GM18951 (cell line): ENCODE measurements around the gene MOB2.

Source experiments
- POLR2A ChIP-seq: IDR thresholded peaks from 4 replicates; pipeline ENCODE4 v1.6.1; 2011; ENCODE audit warnings: mild to moderate bottlenecking; ENCODE audit not compliant: insufficient read length, insufficient read depth; ENCODE audit errors: extremely low read depth
- in situ Hi-C: fragments of 300-500 bp; cut with MboI; formaldehyde crosslinking; loops from one replicate; pipeline ENCODE4 v1.12.0; 2022; ENCODE audit warnings: low sequenced_read_pairs, mixed read lengths, inconsistent platforms; ENCODE audit not compliant: unreplicated experiment

Gene MOB2

DNA sequence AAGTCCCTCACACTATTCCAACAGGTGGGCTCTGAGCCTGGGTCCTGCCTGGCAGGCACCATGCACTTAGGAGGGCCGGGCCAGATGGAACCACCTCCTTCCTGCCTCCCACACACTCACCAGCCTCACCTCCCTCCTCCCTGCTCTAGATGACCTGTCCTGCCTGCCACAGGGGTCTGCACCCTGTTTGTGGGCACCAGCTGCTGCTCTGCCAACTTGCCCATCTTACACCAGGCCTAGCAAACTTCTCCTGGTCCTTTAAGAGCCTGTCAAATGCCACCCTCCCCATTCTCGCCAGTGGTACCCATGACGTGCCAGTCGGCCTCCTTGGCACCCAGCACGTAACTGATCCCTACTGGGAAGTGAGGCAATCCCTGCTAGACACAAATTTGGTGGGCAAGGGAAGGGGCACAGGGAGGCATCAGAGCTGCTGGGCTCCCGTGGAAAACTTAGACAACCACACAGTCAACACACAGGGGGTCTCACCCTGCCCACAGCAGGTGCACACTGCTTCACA is 3.1 kb downstream of the MOB2 start:
- TF ChIP-seq POLR2A: no peak
- in situ Hi-C loops: no loop called here

DNA sequence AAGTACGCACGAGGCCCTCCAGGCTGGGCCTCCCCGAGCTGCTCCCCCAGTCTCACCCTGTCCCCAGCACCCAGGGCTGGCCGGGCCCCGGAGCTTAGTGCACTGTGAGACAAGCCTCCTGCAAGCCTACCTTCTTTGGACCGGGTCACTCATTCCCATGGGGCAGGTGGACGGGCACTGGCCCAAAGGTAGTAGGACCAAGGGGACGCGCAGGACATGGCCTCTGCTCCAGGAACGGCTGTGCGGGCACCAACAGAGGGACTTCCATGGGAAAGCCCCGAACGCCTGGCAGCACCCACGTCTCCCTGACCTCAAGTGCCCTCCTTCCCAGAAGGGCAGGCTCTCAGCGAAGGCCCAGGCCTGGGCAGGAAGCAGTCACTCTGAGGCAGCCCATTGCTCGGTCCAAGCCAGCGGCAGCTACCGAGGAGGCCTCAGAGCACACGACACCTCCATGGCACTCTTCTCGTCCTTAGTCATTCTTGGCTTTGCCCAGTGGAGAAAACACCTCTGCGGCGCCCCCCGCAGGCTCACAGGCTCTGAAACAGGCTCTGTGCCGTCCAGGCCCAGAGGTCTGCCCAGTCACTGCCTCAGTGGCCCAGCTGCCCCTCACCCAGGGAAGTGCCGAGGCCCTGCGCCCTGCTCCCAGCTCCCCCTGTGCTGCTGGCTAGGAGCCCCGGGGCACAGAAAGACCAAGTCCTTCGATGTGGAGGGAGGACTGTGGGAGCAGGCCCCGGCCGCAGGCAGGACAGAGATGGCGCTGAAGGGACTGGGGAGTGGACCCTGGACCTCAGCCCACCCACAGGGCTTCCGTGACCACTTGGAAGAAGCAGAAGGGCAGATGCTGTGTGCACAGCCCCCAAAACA is 3.8 kb downstream of the MOB2 start:
- in situ Hi-C loops: no loop called here
- TF ChIP-seq POLR2A: no peak

DNA sequence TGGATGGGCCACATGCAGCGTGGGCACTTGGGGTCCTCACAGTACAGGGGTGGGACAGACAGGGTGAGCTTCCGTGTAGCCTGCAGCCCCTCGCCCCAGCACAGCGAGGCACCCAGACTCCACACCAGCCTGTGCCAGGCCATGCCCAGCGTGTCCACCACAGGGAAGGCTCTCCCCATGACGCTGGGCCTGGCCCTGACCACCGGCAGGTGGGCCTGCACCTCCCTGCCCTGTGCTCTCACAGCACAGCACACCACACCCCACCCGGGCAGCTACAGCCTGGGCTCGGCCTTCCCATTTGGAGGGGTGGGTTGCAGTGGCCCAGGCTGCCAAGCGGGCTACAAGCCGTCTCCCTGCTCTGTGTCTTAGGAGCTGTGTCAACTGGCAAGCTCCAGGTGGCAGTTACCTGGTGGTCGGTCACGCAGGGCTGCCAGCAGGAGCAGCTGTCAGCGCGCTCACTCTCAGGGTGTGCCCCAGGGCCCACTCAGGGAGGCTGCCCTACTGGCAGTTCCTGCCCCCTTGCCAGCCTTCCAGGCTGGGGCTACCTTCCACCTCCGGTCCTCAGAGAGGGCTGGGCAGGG is 4.6 kb downstream of the MOB2 start:
- TF ChIP-seq POLR2A: no peak
- in situ Hi-C loops: no loop called here

DNA sequence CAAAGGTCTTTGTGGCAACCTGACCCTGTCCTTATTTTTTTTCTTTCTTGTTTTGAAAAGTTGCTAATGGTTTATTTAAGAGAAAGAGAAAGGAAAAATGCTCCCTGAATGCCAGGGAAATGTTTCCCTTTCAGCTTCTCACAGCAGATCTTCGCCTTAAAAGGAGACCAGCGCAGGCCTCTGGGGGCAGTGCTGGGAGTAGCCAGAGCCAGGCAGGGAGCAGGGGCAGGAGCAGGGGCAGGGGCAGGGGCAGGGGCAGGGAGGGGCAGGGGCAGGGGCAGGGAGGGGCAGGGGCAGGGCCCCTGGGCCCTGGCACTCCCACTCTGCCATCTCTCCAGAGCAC is 5.1 kb downstream of the MOB2 start:
- in situ Hi-C loops: no loop called here
- TF ChIP-seq POLR2A: no peak

- TF ChIP-seq POLR2A: no peak
- in situ Hi-C loops: no loop called here
These were observed 5.8 kb downstream of the MOB2 start for GRCh38 chr11:1480555-1481482.

GRCh38 chr11:1480191-1480554 is 6.4 kb downstream of the MOB2 start:
- in situ Hi-C loops: no loop called here
- TF ChIP-seq POLR2A: no peak

DNA sequence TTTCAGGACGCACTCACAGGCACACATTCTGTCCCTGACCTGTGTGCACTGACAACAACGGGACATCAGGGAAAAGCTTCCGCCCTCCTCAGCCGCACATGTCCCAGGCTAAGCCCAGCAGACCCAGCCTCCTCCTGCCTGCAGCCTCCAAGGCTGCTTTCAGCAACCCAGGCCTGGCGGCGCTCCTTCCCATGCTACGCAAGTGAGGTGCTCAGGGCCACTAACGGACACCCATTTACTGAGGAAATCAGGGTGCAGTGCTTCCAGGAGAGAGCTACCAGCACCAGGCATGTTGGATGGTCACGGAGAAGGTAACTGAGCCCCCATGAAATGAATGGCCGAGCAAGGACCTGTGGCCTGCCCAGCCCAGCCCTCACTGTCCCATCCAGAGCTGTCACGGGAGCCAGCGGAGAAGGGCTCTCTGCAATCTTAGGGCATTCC is 6.9 kb downstream of the MOB2 start:
- in situ Hi-C loops: no loop called here
- no peak for TF ChIP-seq POLR2A

DNA sequence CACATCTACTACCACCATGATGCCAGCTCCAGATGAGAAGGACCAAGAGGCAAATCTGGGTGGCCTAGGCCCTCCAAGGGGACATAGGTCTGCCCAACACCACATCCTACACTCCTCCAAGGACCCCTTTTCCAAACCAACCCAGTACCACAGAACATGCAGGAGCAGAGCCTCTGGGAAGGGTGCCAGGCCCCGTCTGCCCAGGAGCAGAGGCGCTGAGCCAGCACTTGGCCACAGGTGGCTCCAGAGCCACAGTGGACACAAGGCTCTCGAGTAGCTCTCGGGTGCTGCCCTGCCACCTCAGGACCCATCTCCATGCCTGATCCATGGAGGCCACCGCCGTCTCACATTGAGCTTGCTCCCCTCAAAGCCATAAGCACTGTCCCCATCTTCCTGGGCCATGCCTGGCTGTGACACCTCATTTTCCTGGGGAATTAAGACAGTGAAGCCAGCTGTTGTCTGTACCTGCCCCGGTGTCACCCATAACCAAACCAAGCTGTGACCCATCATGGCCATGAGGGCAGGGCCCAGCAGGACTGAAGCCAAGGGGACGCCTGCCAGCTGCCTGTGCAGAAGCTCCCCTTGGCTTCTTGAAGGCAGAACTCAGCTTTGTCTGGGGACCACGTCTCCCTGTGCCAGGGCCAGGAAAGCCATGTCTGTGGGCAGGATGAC is 7.4 kb downstream of the MOB2 start:
- in situ Hi-C loops: no loop called here
- no peak for TF ChIP-seq POLR2A

DNA sequence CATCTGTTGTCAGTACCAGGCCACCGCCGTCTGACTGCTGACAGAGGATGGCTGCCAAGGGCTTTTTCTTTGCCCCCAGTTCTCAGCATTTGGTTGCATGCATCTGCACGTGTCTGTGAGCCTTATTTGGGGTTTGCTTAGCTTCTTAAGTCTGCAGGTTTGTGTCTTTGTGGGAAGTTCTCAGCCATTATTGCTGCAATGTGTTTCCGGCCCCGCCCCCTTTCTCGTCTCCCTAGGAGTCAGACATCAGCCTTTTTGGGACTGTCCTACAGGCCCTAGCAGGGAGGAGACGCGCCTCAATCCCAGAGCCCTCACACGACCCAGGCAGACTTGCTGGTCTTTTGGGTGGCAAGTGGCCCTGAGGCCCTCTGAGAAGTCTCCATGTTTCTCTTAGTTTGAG is 8.0 kb downstream of the MOB2 start:
- in situ Hi-C loops: no loop called here
- TF ChIP-seq POLR2A: no peak

- in situ Hi-C loops: no loop called here
- TF ChIP-seq POLR2A: no peak
These were observed 8.6 kb downstream of the MOB2 start for GRCh38 chr11:1478011-1478410.

- in situ Hi-C loops: no loop called here
- TF ChIP-seq POLR2A: no peak
These were observed 9.4 kb downstream of the MOB2 start for GRCh38 chr11:1476940-1477736.

DNA sequence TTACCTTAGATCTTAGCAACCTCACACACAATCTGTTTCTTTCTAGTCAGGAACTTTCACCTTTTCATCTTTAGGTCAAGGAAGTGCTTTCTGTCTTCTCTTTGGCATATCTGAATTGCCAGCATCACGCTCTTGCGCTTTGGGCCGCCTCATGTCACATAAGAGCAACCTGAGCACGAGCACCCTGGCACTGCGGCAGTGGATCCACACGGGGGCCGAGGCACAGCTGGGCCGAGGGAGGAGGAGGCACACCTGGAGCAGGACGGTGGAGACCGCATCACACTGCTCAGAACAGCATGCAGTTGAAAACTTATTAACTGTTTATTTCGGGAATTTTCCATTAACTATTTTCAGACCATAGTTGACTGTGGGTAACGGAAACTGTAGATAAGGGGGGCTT is 10.7 kb downstream of the MOB2 start:
- in situ Hi-C loops: no loop called here
- TF ChIP-seq POLR2A: no peak
